ENCODE measurements around the gene POLR1H.

Gene POLR1H

DNA sequence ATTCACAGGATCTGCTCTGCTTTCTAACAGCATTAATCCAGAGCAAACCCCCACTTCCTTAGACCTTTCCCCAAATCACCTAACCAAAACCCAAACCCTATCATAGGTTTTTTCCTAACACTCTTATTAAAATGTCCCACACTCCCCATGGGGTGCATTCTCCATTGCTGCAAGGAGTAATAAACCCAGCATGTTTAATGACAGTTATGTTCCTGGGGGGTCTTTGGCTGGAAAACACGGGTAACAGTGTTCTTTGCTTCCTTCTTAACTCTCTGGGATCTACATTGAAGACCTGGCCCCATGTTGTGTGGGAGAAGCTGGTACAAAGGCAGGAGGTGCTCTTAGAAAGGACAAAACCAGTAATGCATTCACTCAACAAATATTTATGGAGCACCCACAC, 35.8 kb downstream of the POLR1H start:
- DNase-seq (ENCODE audit: low spot score), result no peak

DNA sequence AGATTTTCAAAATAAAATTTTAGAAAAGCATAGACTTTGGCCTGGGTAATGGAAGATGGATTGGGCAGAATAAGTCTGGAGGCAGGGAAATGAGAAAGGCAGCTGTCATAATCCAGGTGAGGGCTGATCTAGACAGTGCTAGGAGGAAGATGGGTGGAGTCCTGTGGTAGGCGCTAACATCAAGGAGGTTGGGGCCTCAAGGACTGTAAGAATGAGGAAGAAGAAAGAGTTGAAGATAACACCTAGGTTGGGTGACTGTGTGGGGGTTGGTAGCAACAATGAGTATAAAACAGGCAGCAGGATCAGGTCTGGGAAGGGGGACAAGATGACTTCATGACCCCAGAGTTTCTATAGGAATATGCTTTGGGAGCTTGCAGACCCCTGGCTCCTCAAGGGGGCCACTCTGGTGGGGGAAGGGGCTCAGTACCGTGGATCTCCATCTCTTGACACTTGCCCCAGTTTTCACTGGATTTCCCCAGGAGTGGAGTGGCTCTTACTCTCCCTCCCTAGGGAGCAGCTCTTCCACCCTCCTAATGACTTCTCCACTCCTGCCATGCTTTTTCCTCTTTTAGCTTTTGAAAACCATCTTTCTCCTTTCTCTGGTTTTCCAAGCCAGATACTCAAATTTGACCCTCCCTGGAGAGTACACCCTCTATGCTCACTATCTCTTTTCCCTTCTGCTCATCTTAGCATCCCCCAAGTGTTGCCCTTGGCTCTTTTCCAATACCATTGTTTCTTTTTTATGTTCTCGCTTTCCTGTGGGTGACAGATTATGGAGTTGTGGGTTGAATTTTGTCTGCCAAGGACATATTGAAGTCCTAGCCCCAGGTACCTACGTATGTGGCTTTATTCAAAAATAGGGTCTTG, 37.1 kb downstream of the POLR1H start:
- no peak for DNase-seq (ENCODE audit: low spot score)

DNA sequence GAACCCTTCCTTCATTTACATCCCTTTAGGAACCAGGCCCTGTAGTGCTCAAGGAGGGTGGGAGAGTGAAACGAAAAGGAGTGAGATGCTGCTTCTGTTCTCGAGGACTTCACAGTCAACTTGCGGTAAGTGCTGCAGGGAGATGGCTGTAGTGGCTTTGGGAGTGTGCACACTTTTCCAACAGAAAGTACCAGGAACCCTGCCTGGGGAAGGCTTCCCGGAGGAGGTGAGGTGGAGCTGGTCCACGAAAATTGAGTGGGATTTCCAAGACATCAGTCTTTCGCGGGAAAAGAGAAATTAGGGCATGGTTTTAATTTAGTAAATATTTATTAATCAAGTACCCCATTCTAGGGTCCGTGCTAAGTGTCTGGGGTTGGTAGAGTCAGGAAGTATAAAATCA, 39.1 kb downstream of the POLR1H start:
- DNase-seq (ENCODE audit: low spot score), result no peak

DNA sequence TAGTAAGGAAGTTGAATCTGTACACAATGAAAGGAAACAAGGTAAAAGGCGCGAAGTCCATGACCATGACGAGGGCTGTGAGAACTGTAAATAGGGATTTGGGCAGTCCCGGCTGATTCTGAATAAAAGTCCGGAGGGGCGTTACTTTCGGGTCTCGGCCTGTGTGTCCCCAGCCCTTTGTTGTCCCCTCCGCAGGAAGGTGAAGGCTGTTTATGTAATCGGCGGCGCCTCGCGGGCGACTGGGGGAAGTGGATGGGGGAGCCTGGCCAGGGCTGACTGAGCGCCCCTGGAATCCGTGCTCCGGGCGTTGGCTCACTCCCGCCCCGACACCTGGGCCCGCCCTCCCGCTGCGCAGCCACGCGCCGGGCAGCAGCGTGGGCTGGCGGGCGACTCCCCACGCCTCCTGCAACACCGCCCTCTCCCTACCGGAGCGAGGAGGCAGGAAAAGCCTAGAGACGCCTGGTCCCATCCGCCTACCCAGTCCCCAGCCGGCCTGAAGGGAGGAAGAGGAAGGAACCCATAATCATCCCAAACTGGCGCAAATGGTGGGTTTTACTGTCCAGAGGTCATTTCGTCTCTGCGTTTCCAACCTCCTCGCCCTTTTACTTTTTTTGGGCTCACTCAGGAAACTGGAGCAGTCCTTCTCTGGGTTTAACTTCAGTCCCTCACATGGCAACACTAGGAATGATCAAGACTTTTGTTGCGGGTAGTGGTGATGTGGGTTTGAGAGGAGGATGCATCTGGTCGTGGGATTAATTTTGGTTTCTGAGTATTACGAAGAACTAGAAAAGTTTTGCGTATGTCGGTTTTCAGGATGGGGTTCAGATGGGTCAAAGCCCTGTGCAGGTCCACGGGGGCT, 39.7 kb downstream of the POLR1H start:
- DNase-seq (ENCODE audit: low spot score), result peak; percentile 36

DNA sequence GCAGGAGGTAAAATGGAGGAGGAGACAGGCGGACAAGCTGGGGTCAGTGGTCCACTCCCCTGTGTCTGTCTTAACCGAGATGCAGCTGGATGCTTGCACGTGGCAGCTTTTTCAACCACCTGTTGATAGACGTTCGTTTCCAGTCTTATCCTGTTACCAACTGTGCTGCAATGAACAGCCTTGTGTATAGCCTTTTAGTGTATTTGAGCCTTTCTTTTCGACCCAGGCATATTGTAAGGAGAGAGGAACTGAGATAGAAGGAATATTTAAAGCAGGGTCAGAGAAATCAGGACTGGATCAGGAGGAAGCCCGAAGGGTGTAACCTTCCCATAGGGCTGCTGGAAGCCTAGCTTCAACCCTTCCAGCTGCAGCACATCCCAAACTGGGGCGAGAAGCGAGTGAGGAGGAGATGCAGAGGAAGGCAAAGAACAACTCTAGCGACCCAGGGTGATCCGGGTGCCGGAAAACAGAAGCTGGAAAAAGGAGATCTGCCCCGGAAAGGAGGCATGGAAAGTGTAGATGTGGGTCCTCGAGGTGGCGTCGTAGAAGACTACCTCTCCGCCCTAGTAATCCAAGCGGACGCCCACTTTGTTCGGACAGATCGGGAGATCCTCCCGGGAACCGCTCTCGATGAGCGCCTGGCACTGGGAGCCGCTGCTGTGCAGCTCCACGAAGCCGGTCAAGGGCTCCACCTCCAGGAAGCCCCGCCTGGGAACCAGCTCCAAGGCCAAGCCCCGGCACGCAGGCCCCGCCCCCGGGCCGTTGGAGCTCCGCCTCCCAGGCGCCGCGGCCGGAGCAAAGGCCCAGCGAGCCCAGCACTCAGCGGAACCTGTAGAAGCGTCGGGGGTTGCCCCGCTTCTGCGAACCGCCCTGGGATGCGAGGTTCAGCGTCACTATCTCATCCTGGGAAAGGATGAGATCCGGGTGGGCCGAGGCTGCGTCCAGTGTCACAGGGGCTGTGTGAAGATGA, 40.7 kb downstream of the POLR1H start:
- peak; percentile 96 for DNase-seq (ENCODE audit: low spot score)

DNA sequence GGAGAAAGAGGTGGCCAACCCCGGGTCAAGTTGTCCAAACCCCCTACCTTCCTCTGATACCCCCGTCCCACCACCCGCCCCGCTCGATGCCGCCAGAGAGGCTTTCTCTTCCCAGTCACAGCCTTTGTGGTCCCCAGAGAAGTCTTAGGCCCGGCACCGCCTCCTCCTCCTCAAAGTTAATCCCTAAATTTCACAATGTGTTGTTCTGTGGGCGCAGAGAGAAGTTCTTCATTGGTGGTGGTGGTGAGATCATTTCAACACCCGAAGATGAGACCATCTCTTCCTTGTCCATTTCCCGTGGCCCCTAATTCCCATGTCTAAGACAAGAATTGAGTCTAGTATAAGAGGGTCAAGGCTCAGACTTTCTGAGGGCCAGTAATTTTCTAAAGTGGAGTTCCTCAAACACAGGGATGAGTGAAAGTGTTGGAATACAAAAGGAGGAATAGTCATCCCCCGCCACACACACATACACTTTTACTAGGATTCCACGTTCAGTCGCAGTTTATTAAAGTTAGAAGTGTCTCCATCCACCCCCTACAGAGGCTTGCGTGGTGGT, 41.4 kb downstream of the POLR1H start:
- DNase-seq (ENCODE audit: low spot score), result no peak

DNA sequence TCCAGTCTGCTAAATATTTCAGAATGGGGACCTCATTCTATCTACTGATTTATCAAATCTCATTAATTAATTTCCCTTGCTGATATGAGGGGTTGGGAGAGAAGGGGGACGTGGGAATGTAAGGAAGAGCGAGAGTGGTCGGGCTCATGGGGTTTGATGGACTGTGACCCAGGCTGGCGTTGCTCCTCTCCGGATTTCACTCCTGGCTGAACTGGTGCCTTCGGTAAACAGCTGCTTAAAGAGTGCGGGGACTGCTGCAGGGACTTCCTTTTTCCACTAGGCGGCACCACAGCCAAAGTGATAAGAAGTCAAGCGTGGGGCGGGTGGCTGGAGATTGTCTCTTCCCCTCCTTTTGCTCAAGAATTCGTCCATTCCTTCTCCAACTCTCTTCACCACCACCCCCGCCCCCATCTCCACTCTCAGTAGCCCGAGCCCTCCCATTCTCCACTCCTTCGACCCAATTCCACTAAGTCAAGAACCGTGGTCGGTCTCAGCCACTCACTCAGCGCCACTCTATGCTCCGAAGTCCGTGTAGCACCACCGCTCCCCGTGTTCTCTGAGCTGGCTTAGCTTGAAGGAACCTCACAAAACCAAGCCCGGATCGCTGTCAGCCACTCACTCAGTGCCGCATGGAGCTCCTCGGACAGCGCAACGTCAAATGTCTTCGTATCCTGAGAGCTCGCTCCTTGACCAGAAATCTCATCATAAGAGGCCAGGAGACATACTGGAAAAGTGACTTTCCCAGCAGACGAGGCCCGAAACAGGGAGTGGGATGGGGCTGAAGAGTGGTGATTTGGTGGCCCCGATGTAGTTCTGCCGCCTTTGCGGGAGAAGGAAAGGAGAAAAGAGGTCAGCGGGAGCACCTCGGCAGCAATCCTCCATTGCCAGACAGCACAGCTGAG, 42.2 kb downstream of the POLR1H start:
- peak; percentile 91 for DNase-seq (ENCODE audit: low spot score)

DNA sequence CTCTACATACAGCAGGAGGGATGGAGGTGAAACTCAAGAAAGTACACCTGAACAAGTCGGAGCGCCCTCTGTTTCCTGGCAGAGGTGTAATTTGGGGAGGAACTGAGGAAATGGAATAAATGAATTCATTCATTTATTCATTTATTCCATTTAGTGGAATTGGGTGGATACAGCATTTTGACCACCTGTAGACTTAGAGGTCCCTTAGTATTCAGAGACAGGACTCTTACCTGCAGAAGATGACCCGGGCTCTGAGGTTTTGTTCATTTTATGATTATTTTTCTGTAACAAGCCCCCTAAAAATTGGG, 42.8 kb downstream of the POLR1H start:
- DNase-seq (ENCODE audit: low spot score), result no peak

DNA sequence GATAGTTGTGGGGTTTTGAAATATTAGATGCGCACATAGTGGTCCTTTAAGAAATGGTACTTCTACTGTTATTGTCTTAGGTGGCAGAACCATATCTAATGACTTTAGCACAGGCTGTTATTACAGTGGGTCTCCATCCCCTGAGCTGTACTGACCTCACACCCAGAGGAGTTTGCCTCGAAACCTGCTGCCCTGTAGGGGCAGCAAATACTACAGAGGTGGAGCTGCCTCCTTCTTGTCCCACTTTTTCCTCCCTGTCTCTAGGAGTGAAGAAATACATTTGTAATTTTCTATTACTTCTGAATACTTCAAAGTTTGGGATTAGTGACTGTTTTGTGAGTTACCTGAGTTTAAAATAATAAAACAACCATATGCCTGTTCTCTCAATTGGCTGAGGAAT, 43.6 kb downstream of the POLR1H start:
- DNase-seq (ENCODE audit: low spot score), result no peak

DNA sequence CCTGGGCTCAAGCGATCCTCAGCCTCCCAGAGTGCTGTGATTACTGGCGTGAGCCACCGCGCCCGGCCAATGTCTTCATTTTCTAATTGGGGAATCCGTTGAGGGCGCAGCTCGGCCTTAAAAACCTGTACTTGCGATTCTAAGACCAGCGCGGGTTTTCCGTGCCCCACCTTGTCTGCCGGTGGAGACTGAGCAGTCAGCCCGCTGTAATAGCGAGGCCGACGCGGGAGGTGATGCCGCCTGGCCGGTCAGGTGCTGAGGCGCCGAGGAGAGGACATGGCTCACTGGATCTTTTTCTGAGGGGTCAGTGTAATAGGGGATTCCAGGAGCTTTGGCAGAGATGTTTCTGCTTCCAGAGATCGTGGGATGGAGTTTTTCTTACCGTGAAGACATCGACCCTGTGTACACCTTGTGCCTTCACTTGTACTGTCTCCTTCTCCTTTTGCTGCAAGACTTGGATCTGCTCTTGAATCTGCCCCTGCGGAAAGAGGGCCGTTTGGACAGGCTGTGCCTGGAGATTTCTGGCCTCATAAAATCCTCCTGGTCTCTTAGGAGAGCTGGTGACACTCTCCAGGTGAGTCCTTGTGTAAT, 50.3 kb downstream of the POLR1H start:
- no peak for DNase-seq (ENCODE audit: low spot score)

DNA sequence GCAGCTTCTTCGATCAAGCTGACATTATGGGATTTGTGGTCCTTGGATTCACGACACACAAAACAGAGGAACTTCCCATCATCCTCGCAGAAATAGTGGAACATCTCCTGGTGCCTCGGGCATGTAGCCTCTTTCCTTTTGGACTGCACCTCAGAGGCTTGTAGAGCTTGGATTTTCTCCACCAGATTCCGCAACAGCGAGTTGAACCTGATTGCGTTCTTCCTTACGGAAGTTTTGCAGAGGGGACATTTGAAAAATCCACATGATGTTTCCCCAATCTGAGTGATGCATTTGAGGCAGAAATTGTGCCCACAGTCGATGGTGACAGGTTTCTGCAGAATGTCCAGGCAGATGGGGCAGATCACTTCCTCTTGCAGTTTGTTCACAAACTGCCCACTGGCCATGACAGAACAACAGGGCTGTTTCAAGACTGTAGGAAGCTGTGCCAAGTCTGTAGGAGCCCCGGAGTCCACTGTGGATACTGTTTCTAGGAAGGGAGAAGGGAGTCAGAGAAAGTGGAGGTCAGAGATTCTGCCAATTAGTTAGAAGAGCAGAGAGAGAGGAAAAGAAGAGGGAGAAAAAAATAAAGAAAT, 51.4 kb downstream of the POLR1H start:
- DNase-seq (ENCODE audit: low spot score), result no peak

DNA sequence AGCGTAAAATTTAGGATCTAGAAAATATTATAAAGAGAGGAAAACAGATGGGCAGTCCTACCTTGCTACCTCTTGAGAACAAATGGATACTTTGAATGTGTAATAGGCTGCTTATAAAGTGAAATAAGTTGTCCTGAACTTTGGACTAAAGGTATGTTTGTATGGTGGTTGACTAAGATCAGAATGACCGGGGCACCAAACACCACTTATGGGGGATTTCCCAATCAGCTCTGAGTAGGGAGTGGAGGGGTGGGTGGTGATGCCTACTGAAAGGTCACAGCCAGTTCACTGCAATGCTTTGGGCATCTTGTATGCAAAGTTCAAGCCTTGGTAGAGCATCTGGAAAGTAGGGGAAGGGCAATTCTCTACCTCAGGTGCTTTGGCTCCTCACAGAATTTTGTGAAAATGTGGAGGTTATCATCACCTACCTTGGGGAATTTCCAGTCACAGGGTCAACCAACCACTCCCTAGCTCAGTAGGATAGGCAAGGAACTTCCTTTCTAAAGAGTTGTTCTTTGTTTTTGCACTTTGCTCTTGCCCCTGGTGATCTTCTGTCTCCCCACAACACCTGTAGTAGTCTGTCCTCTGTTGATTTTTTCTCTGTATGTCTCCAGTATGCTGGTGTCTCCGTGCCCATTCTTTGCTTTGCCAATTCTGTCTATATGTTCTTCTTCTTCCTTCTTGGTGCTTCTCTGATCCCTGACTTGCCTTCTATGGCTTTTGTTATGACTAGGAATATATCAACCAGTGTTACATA, 52.1 kb downstream of the POLR1H start, which contains the start of gene TRIM31:
Gene TRIM31, minus strand, starts transcription at position 88 of the 757 bp plus-strand sequence. CDS start 285 bp downstream, outside the sequence.
- no peak for DNase-seq (ENCODE audit: low spot score)

DNA sequence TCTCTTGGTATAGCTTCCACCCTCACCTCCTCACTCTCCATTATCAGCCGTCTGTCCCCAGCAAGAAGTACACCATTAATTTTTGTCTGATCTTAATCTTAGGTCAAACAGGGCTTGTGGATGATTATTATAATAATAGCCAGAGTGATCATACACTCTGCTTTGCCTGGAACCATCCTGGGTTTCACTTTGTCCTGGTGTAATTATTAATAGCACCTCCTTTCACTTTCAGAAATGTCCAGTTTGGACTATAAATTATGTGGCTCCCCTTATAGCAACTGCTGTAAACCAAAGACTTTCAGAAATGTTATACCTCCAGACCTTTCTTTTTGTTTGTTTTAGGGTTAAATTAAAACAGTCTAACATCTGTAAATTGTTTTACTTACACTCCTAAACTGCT, 52.8 kb downstream of the POLR1H start:
- DNase-seq (ENCODE audit: low spot score), result no peak

Data from AG08396 (cell line).